Measurements from ENCODE around the gene MLIP.
"Not testable (repeated sequence)": the region's sequence is repeated elsewhere in the genome, so short reads cannot be mapped to it uniquely, and the experiment has no call there.

The MLIP gene

DNA sequence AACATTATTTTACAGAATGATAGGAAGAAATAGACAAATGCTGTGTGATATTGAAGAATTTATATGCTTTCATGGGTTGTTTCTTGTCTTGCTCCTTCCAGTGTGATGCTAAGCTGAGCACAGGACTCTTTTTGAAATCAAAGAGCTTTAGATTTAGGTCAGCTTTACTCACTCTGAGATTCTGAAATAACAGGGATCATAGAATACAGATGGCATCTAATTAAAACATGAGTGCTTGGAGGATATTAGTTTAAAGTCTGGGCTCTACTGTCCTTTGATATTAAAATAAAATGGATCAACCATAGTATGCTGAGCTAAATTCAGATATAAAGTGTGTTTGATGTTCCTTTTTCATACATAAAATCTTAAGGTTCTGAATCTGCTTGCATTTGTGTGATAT, 29.6 kb downstream of the MLIP start:
- no peak for DNase-seq (ENCODE audit: low read depth)

DNA sequence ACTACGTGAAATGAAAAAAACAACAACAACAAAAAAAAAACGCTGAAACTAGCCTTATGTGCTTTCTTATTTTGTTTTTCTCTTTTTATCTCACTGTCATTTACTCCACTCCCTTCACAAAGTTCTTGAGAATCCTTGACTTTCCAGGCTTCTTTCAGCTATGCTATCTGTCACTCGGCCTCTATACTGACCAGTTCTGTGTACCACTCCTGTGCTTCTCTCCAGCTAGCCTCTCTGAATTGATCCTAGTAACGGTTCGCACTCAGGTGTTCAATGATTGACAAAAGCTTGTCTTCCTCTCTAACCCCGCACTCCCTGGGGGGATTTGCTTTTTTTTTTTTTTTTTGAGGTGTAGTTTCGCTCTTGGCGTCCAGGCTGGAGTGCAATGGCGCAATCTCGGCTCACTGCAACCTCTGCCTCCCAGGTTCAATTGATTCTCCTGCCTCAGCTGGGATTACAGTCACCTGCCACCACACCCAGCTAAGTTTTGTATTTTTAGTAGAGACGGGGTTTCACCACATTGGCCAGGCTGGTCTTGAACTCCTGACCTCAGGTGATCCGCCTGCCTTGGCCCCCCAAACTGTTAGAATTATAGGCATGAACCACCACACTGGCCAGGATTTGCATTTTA, 31.8 kb downstream of the MLIP start:
- no peak for DNase-seq (ENCODE audit: low read depth)

DNA sequence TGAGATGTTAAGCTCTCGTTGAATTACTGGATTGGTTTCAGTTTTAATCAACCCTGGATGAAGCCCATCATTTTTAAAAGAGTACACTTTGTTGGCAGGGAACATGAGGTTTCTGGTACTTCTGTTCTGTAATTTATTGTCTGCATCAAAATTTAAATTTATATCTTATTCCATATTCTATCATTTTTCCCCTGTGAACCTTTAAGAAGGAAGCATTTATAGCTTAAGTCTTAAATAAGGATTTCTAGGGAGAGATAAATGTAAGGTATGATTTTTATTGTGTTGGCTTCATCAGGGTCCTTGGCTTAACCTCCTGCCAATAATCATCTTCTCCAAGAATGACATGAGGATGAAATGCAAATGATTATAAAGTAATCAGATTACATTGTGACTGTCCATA, 40.6 kb downstream of the MLIP start:
- no peak for DNase-seq (ENCODE audit: low read depth)

DNA sequence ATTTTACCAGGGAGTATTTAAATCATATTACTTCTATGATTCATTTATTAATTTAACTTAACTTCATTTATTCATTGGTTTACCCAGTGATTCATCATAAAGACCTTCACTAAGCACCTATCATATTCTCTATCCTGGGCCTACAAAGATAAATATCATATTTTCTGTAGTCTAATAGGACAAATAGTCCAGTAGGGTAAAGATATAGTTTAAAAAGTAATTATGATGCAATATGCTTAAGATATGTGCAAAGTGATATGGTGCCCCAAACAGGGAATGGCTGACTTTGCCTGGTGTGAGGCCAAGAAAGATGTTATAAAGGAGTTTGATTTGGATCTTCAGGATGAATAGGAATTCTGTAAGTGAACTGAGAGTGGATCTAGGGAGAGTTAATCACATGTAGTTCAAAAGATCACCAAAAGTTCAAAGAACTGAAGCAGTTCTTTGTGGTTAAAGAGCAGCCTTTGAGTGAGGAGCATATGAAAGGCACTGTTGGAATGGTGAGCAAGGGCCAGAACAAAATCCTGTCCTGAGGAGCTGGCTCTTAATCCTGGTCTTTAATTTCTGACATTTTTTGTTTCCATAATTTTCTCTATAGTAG, 45.5 kb downstream of the MLIP start:
- no peak for DNase-seq (ENCODE audit: low read depth)

DNA sequence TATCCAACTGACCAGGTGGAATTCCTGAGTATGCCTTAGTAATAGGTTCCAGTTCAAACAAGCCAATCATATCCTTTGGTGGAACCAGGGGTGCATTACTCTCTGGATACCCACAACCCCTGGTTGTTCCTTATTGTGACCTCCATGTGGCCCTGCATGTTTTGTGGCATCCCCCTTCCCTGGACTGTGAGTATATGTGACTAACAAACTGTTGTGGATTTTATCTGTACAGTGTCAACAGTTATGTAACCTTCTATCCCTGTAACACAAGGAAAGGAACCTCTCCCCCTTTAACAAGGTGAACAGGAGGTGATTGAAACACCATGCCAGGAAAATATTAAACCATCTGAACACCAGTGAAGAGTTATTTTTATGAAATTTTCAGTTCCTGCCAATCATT, 46.2 kb downstream of the MLIP start:
- DNase-seq (ENCODE audit: low read depth) = no peak

DNA sequence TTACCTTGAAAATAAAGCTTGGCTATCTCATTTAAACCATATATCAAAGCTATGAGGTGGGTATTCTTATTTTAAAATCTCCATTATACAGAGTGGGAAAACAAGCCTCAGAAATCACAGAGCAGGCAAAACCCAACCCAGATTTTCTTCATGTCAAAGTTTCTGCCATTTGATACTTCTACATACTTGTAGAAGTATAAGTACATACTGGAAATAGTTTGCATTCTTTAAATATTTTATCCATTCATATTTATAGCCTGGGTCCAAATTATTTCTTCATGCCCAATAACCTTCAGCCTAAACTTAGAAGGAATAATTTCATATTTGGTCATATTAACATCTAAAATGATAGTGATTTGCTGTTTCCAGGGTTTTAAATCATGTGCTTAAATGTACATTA, 61.8 kb downstream of the MLIP start:
- peak; percentile 9 for DNase-seq (ENCODE audit: low read depth)

DNA sequence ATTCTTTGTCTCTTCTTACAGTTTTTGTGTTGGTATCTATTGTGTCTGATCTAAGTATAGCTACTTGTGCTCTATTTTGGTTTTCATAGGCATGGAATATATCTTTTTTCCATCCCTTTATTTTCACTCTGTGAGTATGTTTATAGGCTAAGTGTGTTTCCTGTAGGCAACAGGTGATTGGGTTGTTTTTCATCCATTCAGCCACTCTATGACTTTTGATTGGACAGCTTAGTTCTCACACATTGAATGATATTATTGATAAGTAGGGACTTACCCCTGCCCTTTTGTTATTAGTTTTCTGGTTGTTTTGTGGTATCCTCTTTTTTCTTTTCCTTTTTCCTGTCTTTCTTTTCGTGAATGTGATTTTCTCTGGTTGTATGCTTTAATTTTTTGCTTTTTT, 67.9 kb downstream of the MLIP start:
- DNase-seq (ENCODE audit: low read depth) = no peak

DNA sequence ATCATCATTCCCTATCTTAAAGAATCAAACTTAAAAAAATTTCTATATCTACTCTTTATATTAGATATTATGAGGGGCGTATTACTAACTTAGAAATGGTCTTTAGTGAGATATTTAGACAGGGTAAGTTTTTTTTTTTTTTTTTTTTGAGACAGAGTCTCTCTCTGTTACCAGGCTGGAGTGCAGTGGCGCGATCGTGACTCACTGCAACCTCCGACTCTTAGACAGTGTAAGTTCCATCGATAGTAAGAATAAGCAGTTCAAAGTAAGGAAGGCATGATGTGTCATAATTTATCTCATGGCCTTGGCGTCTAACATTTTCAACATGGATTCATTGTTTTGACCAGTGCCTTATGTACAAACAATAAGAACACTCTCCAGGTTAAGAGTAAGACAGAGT, 72.4 kb downstream of the MLIP start:
- no peak for DNase-seq (ENCODE audit: low read depth)

DNA sequence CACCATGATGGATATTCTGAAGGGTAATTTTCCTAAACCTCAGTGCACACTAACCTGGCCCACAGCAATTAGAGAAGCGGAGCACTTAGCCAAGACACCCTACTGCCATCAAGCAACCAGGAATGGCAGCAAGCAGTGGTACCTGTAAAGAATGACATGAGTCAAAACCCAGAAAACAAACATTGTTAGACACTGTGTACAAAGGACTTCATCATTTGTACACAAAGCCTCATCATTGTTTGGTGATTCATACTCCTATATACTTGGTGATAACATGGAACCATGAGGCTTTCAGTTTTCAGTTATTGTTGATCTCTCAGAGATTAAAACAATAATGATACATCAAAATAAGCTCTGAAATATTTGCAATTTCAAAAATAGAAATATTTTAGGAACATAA, 74.6 kb downstream of the MLIP start:
- DNase-seq (ENCODE audit: low read depth) = no peak

DNA sequence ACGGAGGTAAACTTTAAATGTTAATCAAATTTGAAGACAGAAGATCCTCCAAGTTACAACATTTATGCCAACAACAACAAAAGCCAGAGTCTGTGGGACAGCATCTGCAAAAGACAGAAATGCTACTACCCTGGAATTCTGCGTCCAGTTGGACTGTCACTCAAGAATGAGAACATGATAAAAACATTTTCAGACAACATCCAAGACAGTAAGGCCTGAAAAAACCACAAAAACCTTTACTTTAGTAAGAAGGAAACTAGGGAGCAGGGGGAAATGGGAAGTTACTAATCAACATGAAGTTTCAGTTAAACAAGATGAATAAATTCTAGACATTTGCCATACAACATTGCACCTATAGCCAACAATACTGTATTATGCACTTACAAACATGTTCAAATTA, 77.6 kb downstream of the MLIP start:
- no peak for DNase-seq (ENCODE audit: low read depth)

DNA sequence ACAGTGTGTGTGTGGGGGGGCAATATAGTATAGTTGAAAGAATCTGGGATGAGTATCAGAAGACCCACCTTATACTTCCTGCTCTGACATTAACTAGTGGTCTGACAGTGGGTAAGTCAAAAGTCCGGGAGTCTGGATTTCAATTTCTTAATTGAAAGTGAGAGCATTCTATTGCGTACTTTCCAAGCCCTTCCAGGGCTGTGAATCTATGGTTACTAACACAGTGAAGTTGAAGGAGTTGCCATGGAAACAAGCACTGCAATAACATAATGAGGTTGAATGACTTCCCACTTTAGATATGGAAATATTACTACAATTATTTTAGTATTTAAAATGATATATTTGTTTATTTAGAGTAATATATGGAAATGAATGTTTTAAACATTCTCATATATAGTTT, 80.2 kb downstream of the MLIP start:
- no peak for DNase-seq (ENCODE audit: low read depth)

DNA sequence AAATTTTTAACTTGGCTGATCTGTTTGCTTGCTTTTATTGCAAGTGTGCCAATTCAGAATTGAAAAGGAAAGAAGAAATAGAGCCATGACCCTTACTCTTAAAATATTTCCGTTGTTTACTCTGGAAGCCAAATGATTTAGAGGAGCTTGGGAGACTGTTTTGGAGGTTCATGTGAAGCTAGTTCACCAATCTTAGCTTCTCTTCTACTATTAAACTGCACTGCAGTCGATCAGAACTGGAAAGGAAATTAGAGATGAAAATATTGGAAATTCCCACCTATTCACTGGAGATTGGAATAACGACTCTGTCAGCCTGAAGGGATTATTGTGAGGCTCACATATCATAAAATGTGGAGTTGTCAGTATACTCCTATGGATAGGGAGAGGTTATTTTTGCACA, 81.8 kb downstream of the MLIP start:
- DNase-seq (ENCODE audit: low read depth) = no peak

DNA sequence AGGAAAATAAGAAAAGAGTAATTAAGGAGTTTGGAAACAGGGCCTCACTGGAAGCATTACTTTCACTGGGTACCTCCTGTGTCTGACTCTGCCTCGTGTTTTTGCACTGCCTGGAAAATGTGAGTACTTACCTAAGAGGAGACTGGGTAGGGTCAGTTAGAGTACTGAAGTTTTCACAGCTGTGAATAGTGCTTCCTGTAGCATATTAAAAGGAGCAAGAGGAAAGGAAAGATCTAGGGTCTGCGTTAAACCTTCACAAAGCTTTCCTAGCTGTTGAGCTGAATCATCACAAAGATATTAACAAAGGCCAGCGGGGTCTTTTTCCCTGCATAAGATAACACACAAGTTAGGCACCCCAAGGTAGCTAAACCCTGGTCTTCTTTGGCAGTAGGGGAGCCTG, 82.3 kb downstream of the MLIP start:
- DNase-seq (ENCODE audit: low read depth) = no peak

DNA sequence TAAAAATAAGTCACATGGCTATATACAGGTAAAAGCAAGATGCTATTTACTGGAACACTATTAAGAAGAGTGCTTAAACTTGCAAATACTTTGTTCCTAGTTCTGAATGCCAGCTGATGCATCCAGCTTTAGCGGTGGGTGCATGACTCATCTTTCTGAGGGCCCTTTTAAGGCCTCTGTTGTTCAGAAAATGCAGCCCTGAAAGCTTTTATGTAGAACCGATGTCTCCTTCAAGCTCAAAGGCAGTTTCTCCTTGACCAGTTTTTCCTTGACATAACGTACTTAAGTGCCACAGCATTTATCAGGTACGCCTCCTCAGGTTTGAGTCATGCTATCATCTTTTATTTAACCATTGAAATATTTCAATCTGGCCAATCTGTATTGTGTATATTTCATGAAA, 82.8 kb downstream of the MLIP start:
- no peak for DNase-seq (ENCODE audit: low read depth)

DNA sequence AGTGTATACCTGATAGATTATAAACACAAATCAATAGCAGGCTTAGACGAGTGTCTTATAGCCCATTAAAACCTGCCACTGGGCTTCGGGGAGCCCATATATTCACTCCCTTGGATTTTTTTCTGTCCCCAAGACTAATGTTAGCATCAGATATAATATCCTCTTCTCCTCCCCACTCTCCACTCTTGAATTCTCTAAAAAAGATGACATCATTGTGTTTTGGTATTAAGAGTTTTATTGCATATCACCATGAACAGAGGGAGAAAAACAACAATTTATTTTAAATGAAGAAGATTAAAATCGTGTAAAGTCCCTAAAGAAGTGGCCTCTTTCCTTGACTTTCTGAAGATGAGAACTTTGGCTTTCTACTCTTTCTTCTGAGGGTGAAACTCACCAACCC, 84.4 kb downstream of the MLIP start:
- no peak for DNase-seq (ENCODE audit: low read depth)

DNA sequence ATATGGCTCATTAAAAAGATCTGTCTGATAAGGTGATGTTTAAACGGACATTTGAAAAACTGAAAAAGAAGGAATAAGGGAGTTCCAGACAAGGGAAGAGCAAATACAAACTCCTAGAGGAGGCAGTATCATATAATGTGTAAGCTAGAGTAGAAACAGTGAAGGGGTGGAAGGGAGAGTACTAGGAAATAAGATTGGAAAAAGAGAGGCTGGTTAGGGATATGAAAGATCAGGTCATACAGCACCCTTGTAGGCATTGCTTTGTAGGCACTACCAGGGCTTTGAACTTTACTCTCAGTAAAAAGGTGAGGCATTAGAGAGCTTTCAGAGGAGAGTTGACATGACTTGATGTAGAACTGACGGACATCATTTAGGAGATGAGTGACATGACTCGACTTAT, 85.7 kb downstream of the MLIP start:
- no peak for DNase-seq (ENCODE audit: low read depth)

DNA sequence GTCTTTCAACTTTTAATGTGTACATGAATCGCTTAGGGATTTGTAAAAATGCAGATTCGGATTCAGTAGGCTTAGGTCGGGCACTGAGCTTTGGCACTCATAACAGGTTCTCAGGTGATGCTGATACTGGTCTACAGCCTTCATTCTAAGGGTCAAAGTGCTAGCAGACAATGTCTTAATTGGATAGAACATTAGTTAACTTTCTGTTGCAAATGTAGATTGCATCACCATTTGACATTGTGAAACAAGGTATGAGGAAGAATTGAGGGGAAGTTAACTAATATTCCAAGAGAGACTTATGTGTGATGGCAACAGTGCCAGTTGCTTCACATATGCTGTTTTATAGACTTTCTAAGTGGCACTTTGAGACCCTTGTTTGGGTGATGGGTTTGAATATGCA, 86.9 kb downstream of the MLIP start:
- DNase-seq (ENCODE audit: low read depth) = no peak

DNA sequence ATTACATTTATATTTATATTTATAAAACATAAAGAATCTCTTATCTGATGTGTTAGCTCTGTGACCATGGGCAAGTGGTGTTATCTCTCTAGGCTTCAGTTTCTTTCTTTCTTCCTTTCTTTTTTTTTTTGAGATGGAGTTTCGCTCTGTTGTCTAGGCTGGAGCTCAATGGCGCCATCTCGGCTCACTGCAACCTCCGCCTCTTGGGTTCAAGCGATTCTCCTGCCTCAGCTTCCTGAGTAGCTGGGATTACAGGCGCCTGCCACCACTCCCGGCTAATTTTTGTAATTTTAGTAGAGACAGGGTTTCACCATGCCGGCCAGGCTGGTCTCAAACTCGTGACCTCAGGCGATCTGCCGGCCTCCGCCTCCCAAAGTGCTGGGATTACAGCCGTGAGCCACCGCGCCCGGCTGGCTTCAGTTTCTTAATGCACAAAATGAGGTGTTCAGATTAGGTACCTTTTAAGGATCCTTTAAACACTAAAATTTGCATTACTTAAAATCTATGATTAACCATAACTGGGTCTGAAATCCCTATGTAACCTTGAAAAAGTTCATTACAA, 92.3 kb downstream of the MLIP start:
- not testable (repeated sequence) for DNase-seq (ENCODE audit: low read depth)

DNA sequence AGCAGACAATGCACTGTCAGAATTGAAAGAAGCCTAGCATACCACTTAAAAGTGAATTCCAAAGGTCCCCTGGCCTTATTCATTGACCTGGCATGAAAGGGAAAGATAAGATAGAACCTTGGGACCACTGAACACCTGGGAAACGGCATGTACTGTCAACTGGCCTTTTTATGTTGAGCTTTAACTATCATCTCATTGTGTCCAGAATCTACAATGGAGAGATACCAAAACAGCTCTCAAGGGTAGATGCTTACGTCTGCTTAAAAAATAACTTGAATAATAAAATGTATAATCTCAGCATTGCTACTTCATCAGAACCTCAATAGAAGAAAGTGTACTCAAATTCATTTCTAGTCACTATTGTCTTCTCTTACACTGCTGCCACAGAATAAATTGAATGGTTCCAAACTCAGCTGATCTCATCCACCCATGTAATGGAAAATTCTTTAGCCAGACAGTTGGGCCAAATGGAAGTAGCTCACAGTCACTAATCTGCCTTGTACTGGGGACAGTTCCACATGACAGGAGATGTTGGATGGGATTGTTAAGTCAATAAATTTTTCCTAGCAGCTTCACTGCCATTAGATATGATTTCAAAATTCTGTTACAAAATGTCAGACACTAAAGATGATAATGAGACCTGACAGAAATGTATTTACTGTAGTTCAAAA, 93.8 kb downstream of the MLIP start:
- no peak for DNase-seq (ENCODE audit: low read depth)

DNA sequence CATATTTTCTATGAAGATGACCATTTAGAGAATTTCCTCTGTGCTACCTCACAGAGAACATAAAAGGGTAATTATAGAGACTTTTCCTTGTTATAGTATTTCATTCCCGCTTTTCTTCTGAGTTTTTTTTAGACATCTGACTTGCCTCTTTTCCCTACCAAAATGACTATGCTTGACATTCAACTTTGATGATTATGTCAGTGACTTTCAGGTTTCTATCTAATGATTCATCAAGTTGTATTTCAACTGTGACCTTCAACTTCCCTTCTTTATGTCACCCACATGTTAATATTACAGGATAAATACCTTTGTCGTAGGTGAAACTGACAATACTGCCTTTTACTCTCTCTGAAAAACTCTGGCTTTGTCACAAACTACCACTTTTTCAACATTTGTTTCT, 95.3 kb downstream of the MLIP start:
- no peak for DNase-seq (ENCODE audit: low read depth)

DNA sequence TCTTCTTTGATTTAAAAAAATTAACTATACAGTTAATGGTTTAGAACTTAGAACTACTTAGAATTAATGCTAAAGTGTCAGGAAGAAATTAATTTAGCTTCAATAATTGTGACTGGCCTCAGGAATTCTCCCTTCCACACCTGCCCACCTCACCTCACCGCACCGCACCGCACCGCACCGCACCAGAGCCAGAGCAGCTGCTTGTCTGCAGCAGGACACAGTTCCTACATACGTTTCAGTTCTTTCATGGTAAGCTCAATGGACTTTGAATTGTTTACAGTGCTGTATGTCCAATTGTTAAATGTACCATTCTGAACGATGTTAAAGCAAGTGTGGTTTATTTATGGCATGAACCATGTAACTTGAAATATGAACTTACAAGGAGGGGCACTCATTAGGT, 98.7 kb downstream of the MLIP start:
- not testable (repeated sequence) for DNase-seq (ENCODE audit: low read depth)

DNA sequence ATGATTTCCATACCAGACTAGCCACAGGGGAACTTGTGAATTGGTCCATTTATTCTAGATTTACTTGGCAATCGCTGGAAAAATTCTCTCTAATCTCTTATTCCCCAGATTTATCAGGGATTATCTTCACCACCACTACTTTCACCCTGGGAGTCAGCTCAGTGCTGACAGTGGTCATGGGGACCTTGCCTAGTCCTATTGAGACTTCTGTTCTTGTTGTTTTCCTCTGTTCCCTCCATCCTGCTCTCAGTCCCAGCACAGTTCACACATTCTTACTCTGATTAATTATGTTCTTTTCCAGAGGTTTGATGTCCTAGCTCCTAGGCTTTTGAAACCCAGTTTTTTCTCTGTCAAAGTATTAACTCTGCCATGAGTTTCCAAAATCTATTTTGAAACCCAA, 103.0 kb downstream of the MLIP start:
- DNase-seq (ENCODE audit: low read depth) = no peak

DNA sequence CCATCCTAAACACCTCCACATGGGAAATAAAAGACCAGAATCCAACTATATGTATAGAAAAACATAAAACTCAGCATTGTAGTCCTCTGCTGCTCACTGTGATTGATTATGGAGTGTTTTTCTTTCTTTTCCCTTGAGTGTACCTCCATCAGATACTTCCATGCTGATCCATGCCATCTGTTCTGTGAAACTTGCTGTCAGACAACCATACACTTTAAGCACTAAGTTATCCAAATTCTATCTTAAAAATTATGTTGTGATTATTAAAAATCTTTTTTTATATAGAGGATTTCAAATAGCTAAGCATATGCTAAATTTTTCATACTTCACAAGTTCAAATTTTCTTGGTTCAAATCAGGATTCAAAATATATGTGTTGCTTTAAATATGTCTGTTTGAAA, 105.1 kb downstream of the MLIP start:
- DNase-seq (ENCODE audit: low read depth) = no peak

DNA sequence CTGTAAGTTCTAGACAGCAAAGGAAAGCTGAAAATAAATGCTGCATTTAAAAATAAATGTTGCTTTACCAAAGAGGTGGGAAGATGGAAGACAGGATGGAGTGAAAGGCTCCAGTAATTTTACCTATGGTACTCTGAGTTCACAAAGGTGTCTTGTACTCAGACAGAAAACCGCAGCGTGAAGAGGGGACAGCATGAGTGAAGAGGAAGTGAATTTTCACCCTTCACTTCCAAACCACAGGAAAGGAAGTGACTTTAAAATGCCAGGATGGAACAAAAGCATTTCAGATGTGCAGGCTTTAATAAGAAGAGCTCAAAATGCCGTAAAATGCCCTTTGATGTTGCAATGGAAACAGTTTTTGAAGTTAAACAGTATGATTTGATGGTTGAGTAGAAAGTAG, 105.8 kb downstream of the MLIP start:
- no peak for DNase-seq (ENCODE audit: low read depth)

All from HS-27A (cell line).